CD4-positive, alpha-beta T cell treated with Interleukin-10 for 1 hour (primary cell): ENCODE measurements around the gene DYNLL1.
A peak's percentile ranks its signal among the peaks of the same experiment; 100 is the strongest.
"Not testable (repeated sequence)": the region's sequence is repeated elsewhere in the genome, so short reads cannot be mapped to it uniquely, and the experiment has no call there.

Experiments used
- DNase-seq: peaks from one replicate; pipeline ENCODE4 v3.0.0-alpha.2; 2020

DYNLL1 gene

GRCh38 chr12:120475643-120476042 is 20.3 kb upstream of the DYNLL1 start:
- DNase-seq: no peak

- no peak for DNase-seq
These were observed 16.5 kb upstream of the DYNLL1 start for GRCh38 chr12:120479458-120479857.

- no peak for DNase-seq
These were observed 15.7 kb upstream of the DYNLL1 start for GRCh38 chr12:120480211-120480610.

- peak; percentile 53 for DNase-seq
These were observed 14.7 kb upstream of the DYNLL1 start for GRCh38 chr12:120481022-120481767.

- DNase-seq: no peak
These were observed 12.3 kb upstream of the DYNLL1 start for GRCh38 chr12:120483621-120484020.

GRCh38 chr12:120485961-120486881 is 9.7 kb upstream of the DYNLL1 start:
- no peak for DNase-seq

GRCh38 chr12:120487552-120487951 is 8.4 kb upstream of the DYNLL1 start:
- not testable (repeated sequence) for DNase-seq

- no peak for DNase-seq
These were observed 7.8 kb upstream of the DYNLL1 start for GRCh38 chr12:120488057-120488640.

- no peak for DNase-seq
These were observed 6.9 kb upstream of the DYNLL1 start for GRCh38 chr12:120489018-120489417.

- DNase-seq: no peak
These were observed 5.6 kb upstream of the DYNLL1 start for GRCh38 chr12:120490325-120490724.

- DNase-seq: no peak
These were observed 4.9 kb upstream of the DYNLL1 start for GRCh38 chr12:120490833-120491512.

- no peak for DNase-seq
These were observed 655 bp upstream of the DYNLL1 start for GRCh38 chr12:120495186-120495730.

- DNase-seq: peak; percentile 63
These were observed 764 bp downstream of the DYNLL1 start for GRCh38 chr12:120496413-120497340.

GRCh38 chr12:120497524-120498150 is 1.7 kb downstream of the DYNLL1 start:
- DNase-seq: no peak

- no peak for DNase-seq
These were observed 3.1 kb downstream of the DYNLL1 start for GRCh38 chr12:120498870-120499515.

- peak; percentile 18 for DNase-seq
These were observed 4.7 kb downstream of the DYNLL1 start for GRCh38 chr12:120500581-120500980.

GRCh38 chr12:120504587-120504986 is 8.7 kb downstream of the DYNLL1 start:
- no peak for DNase-seq

GRCh38 chr12:120508537-120508936 is 12.6 kb downstream of the DYNLL1 start:
- no peak for DNase-seq

GRCh38 chr12:120514002-120514401 is 18.1 kb downstream of the DYNLL1 start:
- DNase-seq: no peak

GRCh38 chr12:120515496-120515895 is 19.6 kb downstream of the DYNLL1 start:
- DNase-seq: no peak
